IMR-90 (cell line): Measurements from ENCODE around the gene MAOA. TPM values are rescaled to one million over a fixed set of nuclear protein-coding genes. Genes with fewer than 3 reads are reported as not detected.

Experiments
- ATAC-seq: fragments of 200-7000 bp; cut with Tn5 transposase; 2 replicates; pipeline ENCODE4 v1.9.1; 2020; ENCODE audit warnings: low read depth, mild to moderate bottlenecking, moderate library complexity
- BruUV-seq: library from RNA; stranded (reverse); fragments of 400-500 nt; replicated peaks from 2 replicates; lab custom pipeline; 2021; lab: Mats Ljungman, UMichigan
- CTCF ChIA-PET: fragments of 300-600 bp; formaldehyde crosslinking; extraction: SDS; loops from one replicate; lab custom pipeline; 2021; ENCODE audit warnings: antibody characterized with exemption; lab: Yijun Ruan, JAX
- POLR2A ChIA-PET: fragments of 300-600 bp; sonication (Branson Sonifier 250); formaldehyde crosslinking; loops from one replicate; lab custom pipeline; 2022; ENCODE audit warnings: antibody characterized with exemption; ENCODE audit not compliant: unreplicated experiment; lab: Charles Lee
- DNase-seq: peaks from one replicate; pipeline ENCODE4 v3.0.0; 2013
- H2AFZ ChIP-seq: replicated peaks from 2 replicates; pipeline ENCODE3; 2013; ENCODE audit warnings: low read length, mild to moderate bottlenecking; ENCODE audit not compliant: poor library complexity
- H2AK5ac ChIP-seq: 2 replicates; pipeline ENCODE4 v1.6.1; 2013; ENCODE audit warnings: low read depth, low read length, inconsistent platforms
- H2AK9ac ChIP-seq: replicated peaks from 2 replicates; pipeline ENCODE3; 2013; ENCODE audit warnings: mild to moderate bottlenecking, low read depth, low read length, moderate library complexity; ENCODE audit not compliant: poor library complexity
- H2BK120ac ChIP-seq: 2 replicates; pipeline ENCODE4 v1.6.1; 2013; ENCODE audit warnings: low read depth, low read length, inconsistent platforms
- H2BK15ac ChIP-seq: 3 replicates; pipeline ENCODE4 v1.6.1; 2013; ENCODE audit warnings: low read depth, low read length, inconsistent platforms
- H2BK20ac ChIP-seq: 2 replicates; pipeline ENCODE4 v1.6.1; 2013; ENCODE audit warnings: low read depth, mild to moderate bottlenecking, inconsistent platforms, low read length, moderate library complexity
- H2BK5ac ChIP-seq: 2 replicates; pipeline ENCODE4 v1.6.1; 2013; ENCODE audit warnings: mild to moderate bottlenecking, low read depth, low read length, inconsistent platforms; ENCODE audit not compliant: poor library complexity, severe bottlenecking
- H3K14ac ChIP-seq: replicated peaks from 2 replicates; pipeline ENCODE4 v1.6.1; 2013; ENCODE audit warnings: low read depth, low read length, inconsistent platforms
- H3K18ac ChIP-seq: 2 replicates; pipeline ENCODE4 v1.6.1; 2013; ENCODE audit warnings: low read depth, low read length, control low read depth
- H3K23ac ChIP-seq: 2 replicates; pipeline ENCODE4 v1.6.1; 2013; ENCODE audit warnings: low read depth, low read length, inconsistent platforms
- H3K27ac ChIP-seq: 2 replicates; pipeline ENCODE4 v1.5.1; 2013; ENCODE audit warnings: mild to moderate bottlenecking, control low read depth, low read length; ENCODE audit not compliant: insufficient read depth
- H3K27me3 ChIP-seq: 2 replicates; pipeline ENCODE4 v1.6.1; 2013; ENCODE audit warnings: low read length; ENCODE audit not compliant: control insufficient read depth, insufficient read depth
- H3K36me3 ChIP-seq: 2 replicates; pipeline ENCODE4 v1.6.1; 2013; ENCODE audit warnings: low read length, mixed read lengths; ENCODE audit not compliant: control insufficient read depth, insufficient read depth
- H3K4ac ChIP-seq: 2 replicates; pipeline ENCODE4 v1.6.1; 2013; ENCODE audit warnings: low read depth, low read length, inconsistent platforms
- H3K4me1 ChIP-seq: 2 replicates; pipeline ENCODE4 v1.6.1; 2013; ENCODE audit warnings: low read length, mixed read lengths; ENCODE audit not compliant: control insufficient read depth, insufficient read depth
- H3K4me2 ChIP-seq: 2 replicates; pipeline ENCODE4 v1.6.1; 2013; ENCODE audit warnings: low read depth, mild to moderate bottlenecking, control low read depth, low read length, moderate library complexity
- H3K4me3 ChIP-seq: 2 replicates; pipeline ENCODE4 v1.5.1; 2013; ENCODE audit warnings: low read depth, mild to moderate bottlenecking, control low read depth, low read length, moderate library complexity; ENCODE audit not compliant: insufficient read depth
- H3K56ac ChIP-seq: 2 replicates; pipeline ENCODE4 v1.6.1; 2013; ENCODE audit warnings: low read length, inconsistent platforms; ENCODE audit not compliant: insufficient read depth; ENCODE audit errors: extremely low read depth
- H3K79me1 ChIP-seq, 2 experiments: 2 replicates each; pipeline ENCODE4 v1.6.1; 2013; ENCODE audit warnings: low read length in 2 of 2, inconsistent platforms in 1 of 2, low read depth in 1 of 2
- H3K9ac ChIP-seq: 2 replicates; pipeline ENCODE4 v1.6.1; 2013; ENCODE audit warnings: low read depth, low read length, control low read depth
- H3K9me1 ChIP-seq: 2 replicates; pipeline ENCODE4 v1.6.1; 2013; ENCODE audit warnings: low read length, inconsistent platforms; ENCODE audit not compliant: insufficient read depth
- H3K9me3 ChIP-seq: 2 replicates; pipeline ENCODE4 v1.6.1; 2013; ENCODE audit warnings: low read length; ENCODE audit not compliant: control insufficient read depth, insufficient read depth
- H4K20me1 ChIP-seq: 2 replicates; pipeline ENCODE4 v1.6.1; 2013; ENCODE audit warnings: low read length, inconsistent platforms; ENCODE audit not compliant: insufficient read depth
- H4K5ac ChIP-seq: 2 replicates; pipeline ENCODE4 v1.6.1; 2013; ENCODE audit warnings: mild to moderate bottlenecking, low read depth, low read length, control low read depth
- H4K8ac ChIP-seq, 2 experiments: 2 replicates each; pipeline ENCODE4 v1.6.1; 2013; ENCODE audit warnings: low read depth in 2 of 2, low read length in 2 of 2, control low read depth in 1 of 2, inconsistent platforms in 1 of 2
- H4K91ac ChIP-seq: 2 replicates; pipeline ENCODE4 v1.6.1; 2013; ENCODE audit warnings: low read depth, low read length, inconsistent platforms; ENCODE audit not compliant: insufficient read depth
- BHLHE40 ChIP-seq: fragments of 150-350 bp; IDR thresholded peaks from 2 replicates; pipeline ENCODE4 v1.6.1; 2016; ENCODE audit warnings: mild to moderate bottlenecking, low read depth, low read length
- RCOR1 ChIP-seq: IDR thresholded peaks from 2 replicates; pipeline ENCODE4 v1.6.1; 2012; ENCODE audit warnings: mild to moderate bottlenecking, low read length, improper control_type of control experiment; ENCODE audit not compliant: insufficient replicate concordance
- WGBS, 2 experiments: methylation state at CpG; one replicate each; pipeline versions ENCODE4 v1.1.5 to v1.1.7; 2013; ENCODE audit warnings: missing lambda C conversion rate in 2 of 2; ENCODE audit not compliant: insufficient read length in 1 of 2; ENCODE audit errors: extremely low coverage in 2 of 2; 5-methylcytosine and 5-hydroxymethylcytosine counted together
- dilution Hi-C: fragments of 300-500 bp; cut with HindIII; formaldehyde crosslinking; loops from one replicate; pipeline ENCODE4 v1.14.3; 2018; ENCODE audit warnings: low sequenced_read_pairs; ENCODE audit not compliant: unreplicated experiment
- in situ Hi-C: fragments of 300-500 bp; cut with MboI; formaldehyde crosslinking; loops from 3 replicates; pipeline ENCODE4 v1.14.3; 2019; ENCODE audit warnings: low sequenced_read_pairs, inconsistent platforms, mixed read lengths
- intact Hi-C: fragments of 100-400 bp; cut with micrococcal nuclease; formaldehyde crosslinking; loops from 2 replicates; pipeline ENCODE4 v1.10.0; 2022
- polyA plus RNA-seq, 3 experiments: library from polyadenylated mRNA; depleted of rRNA; stranded (reverse); fragments of >200 nt; gene quantifications; 2 replicates each; pipeline ENCODE4 v1.2.3, GENCODE V29; 2012; ENCODE audit warnings: low replicate concordance in 1 of 3
- total RNA-seq: library from RNA; depleted of rRNA; stranded (reverse); fragments of >200 nt; gene quantifications from 2 replicates; pipeline ENCODE4 v1.2.3, GENCODE V29; 2012
- TF ChIP-seq, protein P1 (sequence below): fragments of 150-350 bp; IDR thresholded peaks from 2 replicates; pipeline ENCODE4 v1.6.1; 2016; ENCODE audit warnings: low read depth, mild to moderate bottlenecking, low read length, moderate library complexity, borderline replicate concordance

MAOA gene
- total and polyA plus RNA-seq, 2 of the 4 experiments (the other 2 are of a cell fraction), result 0.14 to 0.36 TPM

GRCh38 chrX:43707812-43708548, 51.9 kb downstream of the MAOA start:
- CTCF ChIA-PET, result no interaction called here
- intact Hi-C loops, result no loop called here
- no peak for ATAC-seq

More at GRCh38 chrX:43707812-43708548, 51.9 kb downstream of the MAOA start:
- Histone ChIP-seq H2BK5ac (no peak overlapping the region), H4K91ac (no peak overlapping the region), H3K36me3 (no peaks in the 10 kb centered on the region), H3K9ac (no peak overlapping the region), H3K79me1 (no peaks in the 10 kb centered on the region), H4K8ac (no peak overlapping the region), H4K5ac (no peak overlapping the region), H3K27ac (no peak overlapping the region), H2AK9ac (no peak overlapping the region), H3K14ac (no peak overlapping the region), H2AK5ac (no peak overlapping the region), H3K4me2 (no peak overlapping the region), H3K9me3 (no peaks in the 10 kb centered on the region), H4K20me1 (no peaks in the 10 kb centered on the region), H3K56ac (no peak overlapping the region), H2AFZ (no peak overlapping the region), H3K27me3 (no peaks in the 10 kb centered on the region; the same call in none of the 2 replicates), H2BK20ac (no peak overlapping the region), H3K4me3 (no peak overlapping the region), H3K9me1 (0 out of 2 replicates have a peak, but pooled peaks cover 2% of the 10 kb centered on the region), H3K4me1 (peaks cover 4% of the 10 kb centered on the region; the same call in 1 of the 2 replicates), H2BK120ac (no peak overlapping the region), H3K4ac (no peak overlapping the region), H2BK15ac (no peak overlapping the region), H3K23ac (no peak overlapping the region), H3K18ac (no peak overlapping the region)
- no CpG with 5 or more reads among the region's 3 CpGs for WGBS, 2 experiments
- DNase-seq, result no peak
- POLR2A ChIA-PET, result no interaction called here
- BruUV-seq, result no TSS peak
- dilution Hi-C loops (no loop called here), in situ Hi-C loops (no loop called here)
- TF ChIP-seq, protein P1, sequence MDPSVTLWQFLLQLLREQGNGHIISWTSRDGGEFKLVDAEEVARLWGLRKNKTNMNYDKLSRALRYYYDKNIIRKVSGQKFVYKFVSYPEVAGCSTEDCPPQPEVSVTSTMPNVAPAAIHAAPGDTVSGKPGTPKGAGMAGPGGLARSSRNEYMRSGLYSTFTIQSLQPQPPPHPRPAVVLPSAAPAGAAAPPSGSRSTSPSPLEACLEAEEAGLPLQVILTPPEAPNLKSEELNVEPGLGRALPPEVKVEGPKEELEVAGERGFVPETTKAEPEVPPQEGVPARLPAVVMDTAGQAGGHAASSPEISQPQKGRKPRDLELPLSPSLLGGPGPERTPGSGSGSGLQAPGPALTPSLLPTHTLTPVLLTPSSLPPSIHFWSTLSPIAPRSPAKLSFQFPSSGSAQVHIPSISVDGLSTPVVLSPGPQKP, result no peak
- TF ChIP-seq RCOR1, result no peak
- TF ChIP-seq BHLHE40, result no peak
